Nephron (organoid): Measurements from ENCODE around the gene CAMKK1.
A peak's percentile ranks its signal among the peaks of the same experiment; 100 is the strongest.

Experiments
- H3K27ac Mint-ChIP-seq, 3 experiments: 2 replicates each; pipeline ENCODE4 v1.8.0; 2020; ENCODE audit warnings: mixed read lengths in 3 of 3, mild to moderate bottlenecking in 2 of 3, moderate library complexity in 1 of 3
- H3K27me3 Mint-ChIP-seq: 2 replicates; pipeline ENCODE4 v1.8.0; 2021; ENCODE audit warnings: low read depth, mild to moderate bottlenecking, moderate library complexity, mixed read lengths
- H3K36me3 Mint-ChIP-seq: 2 replicates; pipeline ENCODE4 v1.8.0; 2020; ENCODE audit warnings: low read depth, mixed read lengths
- H3K4me1 Mint-ChIP-seq: 2 replicates; pipeline ENCODE4 v1.8.0; 2020; ENCODE audit warnings: mixed read lengths
- H3K4me3 Mint-ChIP-seq, 3 experiments: 2 replicates each; pipeline ENCODE4 v1.8.0; 2020; ENCODE audit warnings: mild to moderate bottlenecking in 3 of 3, mixed read lengths in 3 of 3, moderate library complexity in 2 of 3
- H3K9me3 Mint-ChIP-seq: 2 replicates; pipeline ENCODE4 v1.8.0; 2020; ENCODE audit warnings: mixed read lengths
- CTCF ChIP-seq, 3 experiments: fragments of 200-600 bp; sonication (generic); IDR thresholded peaks; one replicate each; pipeline ENCODE4 v1.5.0; 2021; ENCODE audit warnings: antibody characterized with exemption in 3 of 3; ENCODE audit not compliant: unreplicated experiment in 3 of 3

The CAMKK1 gene

GRCh38 chr17:3884188-3884587 is 8.7 kb downstream of the CAMKK1 start:
- TF ChIP-seq CTCF (IDR thresholded peaks at IDR 0.05; ENCODE audit: unreplicated experiment in 3 of 3) = no peak
- Mint-ChIP-seq H3K27ac (no peak overlapping the region), H3K36me3 (no peaks in the 10 kb centered on the region), H3K4me1 (peaks cover 36% of the 10 kb centered on the region), H3K27me3 (no peaks in the 10 kb centered on the region), H3K4me3 (no peak overlapping the region), H3K9me3 (no peaks in the 10 kb centered on the region)

GRCh38 chr17:3882276-3882675 is 10.6 kb downstream of the CAMKK1 start:
- Mint-ChIP-seq H3K9me3 (no peaks in the 10 kb centered on the region), H3K36me3 (no peaks in the 10 kb centered on the region), H3K4me1 (peaks cover 32% of the 10 kb centered on the region), H3K27me3 (peaks cover 7% of the 10 kb centered on the region), H3K27ac (no peak overlapping the region), H3K4me3 (no peak overlapping the region)
- no peak for TF ChIP-seq CTCF (IDR thresholded peaks at IDR 0.05; ENCODE audit: unreplicated experiment in 3 of 3)

GRCh38 chr17:3880983-3881382 is 11.9 kb downstream of the CAMKK1 start:
- H3K4me1 Mint-ChIP-seq = peaks cover 32% of the 10 kb centered on the region
- H3K27me3 Mint-ChIP-seq = peaks cover 7% of the 10 kb centered on the region
- no peak for TF ChIP-seq CTCF (IDR thresholded peaks at IDR 0.05; ENCODE audit: unreplicated experiment in 3 of 3)
- H3K9me3 Mint-ChIP-seq = no peaks in the 10 kb centered on the region
- no peak overlapping the region for H3K27ac Mint-ChIP-seq
- no peaks in the 10 kb centered on the region for H3K36me3 Mint-ChIP-seq
- no peak overlapping the region for H3K4me3 Mint-ChIP-seq

GRCh38 chr17:3879591-3880417 is 13.0 kb downstream of the CAMKK1 start:
- no peak for TF ChIP-seq CTCF (IDR thresholded peaks at IDR 0.05; ENCODE audit: unreplicated experiment in 3 of 3)
- Mint-ChIP-seq H3K36me3 (peaks cover 6% of the 10 kb centered on the region), H3K27me3 (peaks cover 10% of the 10 kb centered on the region), H3K4me1 (peaks cover 32% of the 10 kb centered on the region), H3K27ac (peak overlapping the region; percentile 23 to 66 (median 45)), H3K4me3 (peak overlapping the region in 1 of 3 experiments; percentile 12), H3K9me3 (no peaks in the 10 kb centered on the region)

- peaks cover 10% of the 10 kb centered on the region for H3K27me3 Mint-ChIP-seq
- H3K27ac Mint-ChIP-seq = peak overlapping the region; percentile 23 to 66 (median 45)
- peak overlapping the region in 1 of 3 experiments; percentile 10 for H3K4me3 Mint-ChIP-seq
- H3K9me3 Mint-ChIP-seq = no peaks in the 10 kb centered on the region
- peaks cover 6% of the 10 kb centered on the region for H3K36me3 Mint-ChIP-seq
- TF ChIP-seq CTCF (IDR thresholded peaks at IDR 0.05; ENCODE audit: unreplicated experiment in 3 of 3) = no peak
- peaks cover 32% of the 10 kb centered on the region for H3K4me1 Mint-ChIP-seq
Measured at GRCh38 chr17:3879186-3879585, 13.7 kb downstream of the CAMKK1 start.

GRCh38 chr17:3877220-3877619 is 15.6 kb downstream of the CAMKK1 start:
- TF ChIP-seq CTCF (IDR thresholded peaks at IDR 0.05; ENCODE audit: unreplicated experiment in 3 of 3) = no peak
- Mint-ChIP-seq H3K9me3 (no peaks in the 10 kb centered on the region), H3K36me3 (peaks cover 12% of the 10 kb centered on the region), H3K27ac (no peak overlapping the region), H3K27me3 (peaks cover 10% of the 10 kb centered on the region), H3K4me3 (no peak overlapping the region), H3K4me1 (peaks cover 32% of the 10 kb centered on the region)
